Measurements from ENCODE around the gene PRKG2.

PRKG2 gene

GRCh38 chr4:81173213-81173612 is 41.8 kb downstream of the PRKG2 start:
- Histone ChIP-seq H3K36me3 (no peaks in the 10 kb centered on the region), H3K4me3 (ENCODE audit: low read depth, low read length) (no peak overlapping the region), H3K27me3 (no peaks in the 10 kb centered on the region), H3K9me3 (no peaks in the 10 kb centered on the region; the same call in 1 of the 2 replicates), H3K4me1 (no peaks in the 10 kb centered on the region)
- TF ChIP-seq, protein P1, sequence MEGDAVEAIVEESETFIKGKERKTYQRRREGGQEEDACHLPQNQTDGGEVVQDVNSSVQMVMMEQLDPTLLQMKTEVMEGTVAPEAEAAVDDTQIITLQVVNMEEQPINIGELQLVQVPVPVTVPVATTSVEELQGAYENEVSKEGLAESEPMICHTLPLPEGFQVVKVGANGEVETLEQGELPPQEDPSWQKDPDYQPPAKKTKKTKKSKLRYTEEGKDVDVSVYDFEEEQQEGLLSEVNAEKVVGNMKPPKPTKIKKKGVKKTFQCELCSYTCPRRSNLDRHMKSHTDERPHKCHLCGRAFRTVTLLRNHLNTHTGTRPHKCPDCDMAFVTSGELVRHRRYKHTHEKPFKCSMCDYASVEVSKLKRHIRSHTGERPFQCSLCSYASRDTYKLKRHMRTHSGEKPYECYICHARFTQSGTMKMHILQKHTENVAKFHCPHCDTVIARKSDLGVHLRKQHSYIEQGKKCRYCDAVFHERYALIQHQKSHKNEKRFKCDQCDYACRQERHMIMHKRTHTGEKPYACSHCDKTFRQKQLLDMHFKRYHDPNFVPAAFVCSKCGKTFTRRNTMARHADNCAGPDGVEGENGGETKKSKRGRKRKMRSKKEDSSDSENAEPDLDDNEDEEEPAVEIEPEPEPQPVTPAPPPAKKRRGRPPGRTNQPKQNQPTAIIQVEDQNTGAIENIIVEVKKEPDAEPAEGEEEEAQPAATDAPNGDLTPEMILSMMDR (IDR thresholded peaks at IDR 0.05; ENCODE audit: low read depth, low read length) = no peak
- DNase-seq = no peak

DNA sequence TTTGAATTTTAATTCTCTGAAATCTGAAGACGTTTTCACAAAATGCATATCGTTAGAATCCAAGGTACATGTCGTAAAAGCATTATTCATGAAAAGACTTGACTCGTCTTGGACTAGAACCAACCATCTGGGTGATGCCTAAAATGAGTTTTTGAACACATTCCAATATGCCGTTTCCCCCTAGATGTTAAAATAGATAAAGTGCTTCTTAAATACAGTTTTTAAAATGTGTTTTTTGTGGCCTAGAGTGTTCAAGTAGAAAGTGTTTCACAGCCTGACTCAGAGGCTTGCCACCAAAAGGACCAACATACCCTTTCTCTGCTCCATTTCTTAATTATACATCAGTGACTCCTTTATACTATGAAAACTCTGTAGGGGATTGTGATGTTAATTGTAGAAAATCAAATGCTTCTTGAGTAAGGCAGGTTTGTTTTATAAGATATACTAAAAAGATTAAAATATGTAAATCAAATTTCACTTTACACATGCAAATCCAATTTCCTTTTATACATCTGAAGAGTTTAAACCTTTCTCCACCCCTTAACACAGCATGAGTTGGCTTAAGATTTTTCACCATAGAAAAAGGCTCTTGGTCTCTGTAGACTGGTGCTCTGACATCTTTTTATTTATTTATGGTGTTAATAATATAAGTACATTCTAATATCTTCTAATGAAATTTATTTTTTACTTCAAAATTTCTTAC is 48.4 kb downstream of the PRKG2 start:
- Histone ChIP-seq H3K27me3 (no peaks in the 10 kb centered on the region), H3K9me3 (no peaks in the 10 kb centered on the region), H3K4me3 (ENCODE audit: low read depth, low read length) (no peak overlapping the region), H3K36me3 (no peaks in the 10 kb centered on the region), H3K4me1 (no peaks in the 10 kb centered on the region)
- TF ChIP-seq, protein P1 (IDR thresholded peaks at IDR 0.05; ENCODE audit: low read depth, low read length) = no peak
- DNase-seq = no peak

GRCh38 chr4:81165861-81166430 is 49.1 kb downstream of the PRKG2 start:
- TF ChIP-seq, protein P1 (IDR thresholded peaks at IDR 0.05; ENCODE audit: low read depth, low read length) = no peak
- H3K27me3 ChIP-seq = no peaks in the 10 kb centered on the region
- peak; percentile 9 for DNase-seq
- no peaks in the 10 kb centered on the region for H3K9me3 ChIP-seq
- no peaks in the 10 kb centered on the region for H3K4me1 ChIP-seq
- no peak overlapping the region for H3K4me3 ChIP-seq (ENCODE audit: low read depth, low read length)
- no peaks in the 10 kb centered on the region for H3K36me3 ChIP-seq

DNA sequence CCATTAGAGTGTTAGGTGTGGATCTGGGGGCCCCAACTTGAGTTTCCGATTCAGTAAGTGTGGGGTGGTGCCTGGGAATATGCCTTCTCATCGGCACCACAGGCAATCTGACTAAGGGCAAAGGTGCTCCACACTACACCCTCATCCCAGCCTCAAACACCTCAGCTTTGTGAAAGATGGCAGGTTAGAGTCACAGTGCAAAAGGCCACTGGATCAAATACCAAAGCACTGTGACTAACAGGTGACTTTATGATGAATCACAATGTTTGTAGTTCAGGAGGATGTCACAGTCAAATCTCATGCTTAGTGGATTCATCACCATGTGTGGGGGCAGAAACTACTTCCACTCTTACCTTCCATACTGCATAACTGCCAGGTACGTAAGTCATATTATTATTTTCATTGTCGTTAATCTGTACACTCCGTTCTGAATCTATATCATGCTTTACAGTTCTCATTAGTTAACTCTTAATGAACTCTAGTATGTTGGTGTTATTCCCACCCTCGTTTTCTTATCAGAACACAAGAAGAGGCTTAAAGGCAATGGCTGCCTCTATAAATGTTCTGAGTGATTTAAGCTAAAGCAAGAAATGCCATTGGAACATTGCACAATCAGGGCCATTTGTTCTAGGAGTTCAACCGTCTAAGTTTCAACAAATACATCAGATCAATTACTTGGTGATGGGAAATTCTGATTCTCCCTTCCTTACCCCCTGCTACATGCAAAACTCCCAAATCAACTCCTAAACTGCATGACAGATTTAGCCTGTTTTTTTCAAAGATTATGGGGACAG is 50.2 kb downstream of the PRKG2 start:
- no peak overlapping the region for H3K4me3 ChIP-seq (ENCODE audit: low read depth, low read length)
- no peaks in the 10 kb centered on the region for H3K27me3 ChIP-seq
- TF ChIP-seq, protein P1 (IDR thresholded peaks at IDR 0.05; ENCODE audit: low read depth, low read length) = no peak
- H3K4me1 ChIP-seq = no peaks in the 10 kb centered on the region
- no peaks in the 10 kb centered on the region for H3K36me3 ChIP-seq
- DNase-seq = no peak
- no peaks in the 10 kb centered on the region for H3K9me3 ChIP-seq

GRCh38 chr4:81164126-81164525 is 50.9 kb downstream of the PRKG2 start:
- no peaks in the 10 kb centered on the region for H3K36me3 ChIP-seq
- DNase-seq = no peak
- H3K9me3 ChIP-seq = no peaks in the 10 kb centered on the region
- TF ChIP-seq, protein P1 (IDR thresholded peaks at IDR 0.05; ENCODE audit: low read depth, low read length) = no peak
- H3K4me1 ChIP-seq = no peaks in the 10 kb centered on the region
- H3K27me3 ChIP-seq = no peaks in the 10 kb centered on the region
- no peak overlapping the region for H3K4me3 ChIP-seq (ENCODE audit: low read depth, low read length)
